ENCODE measurements around the gene TINAGL1.
"Not testable (repeated sequence)": the region's sequence is repeated elsewhere in the genome, so short reads cannot be mapped to it uniquely, and the experiment has no call there.

TINAGL1 gene

GRCh38 chr1:31583995-31584868 lies 7.9 kb downstream of the TINAGL1 start:
- DNase-seq (ENCODE audit: low read depth) = no peak

DNA sequence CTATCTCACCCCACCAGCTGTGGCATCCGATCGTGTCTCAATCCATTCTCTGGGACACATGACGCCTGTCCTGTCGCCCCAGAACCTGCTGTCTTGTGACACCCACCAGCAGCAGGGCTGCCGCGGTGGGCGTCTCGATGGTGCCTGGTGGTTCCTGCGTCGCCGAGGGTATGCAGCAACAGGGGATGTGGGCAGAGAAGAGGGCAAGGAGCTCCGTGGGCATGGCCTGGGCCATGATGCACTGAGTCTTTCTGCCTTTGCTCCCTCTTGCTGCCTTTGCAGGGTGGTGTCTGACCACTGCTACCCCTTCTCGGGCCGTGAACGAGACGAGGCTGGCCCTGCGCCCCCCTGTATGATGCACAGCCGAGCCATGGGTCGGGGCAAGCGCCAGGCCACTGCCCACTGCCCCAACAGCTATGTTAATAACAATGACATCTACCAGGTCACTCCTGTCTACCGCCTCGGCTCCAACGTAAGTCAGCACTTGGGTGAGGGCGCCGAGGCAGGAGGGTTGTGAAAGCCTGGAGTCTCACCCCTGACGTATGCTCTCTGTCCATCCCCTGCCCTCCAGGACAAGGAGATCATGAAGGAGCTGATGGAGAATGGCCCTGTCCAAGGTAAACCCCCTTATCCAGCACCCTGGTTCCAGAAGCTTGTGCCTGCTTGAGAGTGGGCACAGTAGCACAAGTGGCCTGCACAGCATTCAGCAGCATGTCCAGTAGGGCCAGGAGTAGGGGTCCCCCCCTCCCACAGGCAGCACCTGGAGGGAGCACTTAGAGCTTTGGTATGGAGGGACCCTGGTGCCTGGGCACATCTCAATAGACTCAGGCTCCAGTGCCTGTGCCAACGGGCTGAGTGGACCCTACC lies 8.8 kb downstream of the TINAGL1 start:
- no peak for DNase-seq (ENCODE audit: low read depth)

GRCh38 chr1:31585736-31586365 lies 9.5 kb downstream of the TINAGL1 start:
- DNase-seq (ENCODE audit: low read depth) = no peak

- DNase-seq (ENCODE audit: low read depth) = no peak
These were observed 10.3 kb downstream of the TINAGL1 start for GRCh38 chr1:31586376-31587327.

DNA sequence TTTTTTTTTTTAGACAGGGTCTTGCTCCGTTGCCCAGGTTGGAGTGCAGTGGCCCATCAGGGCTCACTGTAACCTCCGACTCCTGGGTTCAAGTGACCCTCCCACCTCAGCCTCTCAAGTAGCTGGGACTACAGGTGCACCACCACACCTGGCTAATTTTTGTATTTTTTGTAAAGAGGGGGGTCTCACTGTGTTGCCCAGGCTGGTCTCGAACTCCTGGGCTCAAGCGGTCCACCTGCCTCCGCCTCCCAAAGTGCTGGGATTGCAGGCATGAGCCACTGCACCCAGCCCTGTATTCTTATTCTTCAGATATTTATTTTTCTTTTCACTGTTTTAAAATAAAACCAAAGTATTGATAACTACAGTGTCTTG lies 11.0 kb downstream of the TINAGL1 start:
- not testable (repeated sequence) for DNase-seq (ENCODE audit: low read depth)

DNA sequence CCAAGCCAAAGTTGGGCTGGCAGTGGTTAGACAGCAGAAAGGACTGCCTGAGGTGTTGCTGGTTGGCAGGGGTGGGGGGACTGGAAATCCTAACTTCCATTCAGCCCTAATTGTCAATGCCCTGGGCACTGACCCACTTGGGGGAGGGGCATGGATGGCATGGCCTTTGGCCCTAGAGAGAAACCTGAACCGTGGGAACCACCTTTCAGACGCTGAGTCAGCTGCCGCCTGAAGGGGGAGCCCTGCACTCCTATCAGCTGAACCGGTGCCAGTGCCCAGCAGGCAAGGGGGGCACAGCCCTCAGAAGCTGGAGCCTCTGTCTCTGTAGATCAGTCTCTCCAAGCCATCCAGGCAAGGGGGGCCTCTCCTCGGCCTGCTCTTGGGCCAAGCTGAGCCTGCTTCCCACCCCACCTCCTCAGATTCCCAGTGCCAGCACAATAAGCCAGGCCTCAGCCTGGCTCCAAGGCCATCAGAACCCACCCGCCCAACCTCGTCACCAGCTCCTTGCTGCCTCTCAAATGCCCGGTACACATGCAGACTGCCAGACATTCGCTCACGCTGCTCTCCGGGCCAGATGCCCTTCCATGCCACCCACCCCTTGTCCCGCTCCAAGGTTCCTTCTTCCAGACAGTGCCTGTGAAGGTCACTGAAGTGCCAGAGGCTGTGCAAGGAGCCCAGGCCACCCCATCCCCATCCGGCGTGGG lies 11.6 kb downstream of the TINAGL1 start:
- no peak for DNase-seq (ENCODE audit: low read depth)

GRCh38 chr1:31588751-31589515 lies 12.6 kb downstream of the TINAGL1 start:
- DNase-seq (ENCODE audit: low read depth) = no peak

DNA sequence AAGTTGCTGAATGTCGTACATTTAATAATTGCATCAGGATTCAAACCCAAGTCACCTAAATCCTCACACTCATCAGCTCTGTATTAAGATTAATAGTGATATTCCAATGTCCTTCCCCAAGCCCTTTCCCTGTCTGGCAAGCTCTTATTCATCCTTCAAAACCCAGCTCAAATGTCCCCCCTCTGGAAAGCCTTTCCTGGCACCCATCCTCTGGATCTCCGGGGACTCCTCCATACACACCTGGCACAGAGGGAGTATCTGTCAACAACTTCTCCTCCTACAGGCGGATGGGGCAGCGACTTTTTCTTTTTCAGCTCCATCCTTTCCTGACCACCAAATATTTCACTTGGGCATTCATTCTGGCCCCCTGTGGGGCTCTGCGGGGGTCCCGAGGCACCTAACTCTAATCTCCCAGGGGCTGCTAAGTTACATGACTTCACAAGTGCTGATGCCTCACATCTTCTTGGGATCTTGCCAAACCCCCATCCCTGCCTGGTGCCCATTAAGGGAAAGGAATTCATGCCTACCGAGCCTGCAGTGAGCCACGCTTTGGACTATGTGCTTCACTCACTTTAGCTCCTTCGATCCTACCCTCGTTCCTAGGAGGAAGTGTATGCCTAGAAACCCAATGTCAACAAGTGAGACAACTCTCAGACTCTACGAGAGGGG lies 15.2 kb downstream of the TINAGL1 start:
- DNase-seq (ENCODE audit: low read depth) = no peak

GRCh38 chr1:31592132-31592531 lies 15.8 kb downstream of the TINAGL1 start:
- no peak for DNase-seq (ENCODE audit: low read depth)

DNA sequence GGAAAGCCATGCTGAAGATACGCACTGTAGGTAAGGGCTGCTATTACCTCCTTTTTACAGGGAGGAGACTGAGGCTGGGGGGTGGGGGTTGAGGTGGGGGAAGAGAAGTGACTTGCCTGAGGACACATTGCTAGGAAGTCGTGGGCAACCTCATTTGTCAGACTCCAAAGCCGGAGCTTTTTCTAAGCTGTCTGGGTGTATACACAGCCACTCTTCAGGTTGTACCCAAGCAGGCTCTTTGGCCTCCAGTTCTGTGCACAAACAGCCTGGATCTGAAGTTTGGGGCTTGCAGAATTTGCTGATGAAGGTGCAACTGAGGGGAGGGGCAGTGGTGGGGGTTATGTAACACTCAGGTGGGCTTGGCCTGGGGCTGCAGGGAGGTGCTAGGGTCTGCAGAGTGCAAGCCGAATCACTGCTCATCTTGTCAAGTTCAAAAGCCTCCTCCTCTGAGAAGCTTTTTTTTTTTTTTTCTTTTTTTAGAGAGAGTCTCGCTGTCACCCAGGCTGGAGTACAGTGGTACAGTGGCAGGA lies 16.9 kb downstream of the TINAGL1 start:
- DNase-seq (ENCODE audit: low read depth) = no peak

- peak; percentile 36 for DNase-seq (ENCODE audit: low read depth)
These were observed 17.7 kb downstream of the TINAGL1 start for GRCh38 chr1:31593770-31594632.

- DNase-seq (ENCODE audit: low read depth) = no peak
These were observed 19.8 kb downstream of the TINAGL1 start for GRCh38 chr1:31595836-31596736.

- no peak for DNase-seq (ENCODE audit: low read depth)
These were observed 20.4 kb downstream of the TINAGL1 start for GRCh38 chr1:31596737-31597097.

- DNase-seq (ENCODE audit: low read depth) = no peak
These were observed 22.7 kb downstream of the TINAGL1 start for GRCh38 chr1:31598980-31599379.

- no peak for DNase-seq (ENCODE audit: low read depth)
These were observed 24.3 kb downstream of the TINAGL1 start for GRCh38 chr1:31600641-31601040.

DNA sequence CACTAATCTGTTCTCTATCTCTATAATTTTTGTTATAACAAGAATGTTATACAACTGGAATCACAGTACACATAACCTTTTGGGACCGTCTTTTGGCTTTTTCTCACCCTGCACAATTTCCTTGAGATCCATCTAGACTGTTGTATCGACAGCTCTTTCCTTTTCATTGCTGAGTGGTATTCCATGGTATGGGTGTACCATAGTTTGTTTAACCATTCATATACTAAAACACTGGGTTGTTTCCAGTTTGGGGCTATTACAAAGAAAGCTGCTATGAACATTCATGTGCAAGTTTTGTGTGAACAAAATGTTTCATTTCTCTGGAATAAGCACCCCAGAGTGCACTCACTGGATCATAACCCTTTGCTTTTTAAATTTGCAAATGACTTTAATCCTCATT lies 25.8 kb downstream of the TINAGL1 start:
- no peak for DNase-seq (ENCODE audit: low read depth)

DNA sequence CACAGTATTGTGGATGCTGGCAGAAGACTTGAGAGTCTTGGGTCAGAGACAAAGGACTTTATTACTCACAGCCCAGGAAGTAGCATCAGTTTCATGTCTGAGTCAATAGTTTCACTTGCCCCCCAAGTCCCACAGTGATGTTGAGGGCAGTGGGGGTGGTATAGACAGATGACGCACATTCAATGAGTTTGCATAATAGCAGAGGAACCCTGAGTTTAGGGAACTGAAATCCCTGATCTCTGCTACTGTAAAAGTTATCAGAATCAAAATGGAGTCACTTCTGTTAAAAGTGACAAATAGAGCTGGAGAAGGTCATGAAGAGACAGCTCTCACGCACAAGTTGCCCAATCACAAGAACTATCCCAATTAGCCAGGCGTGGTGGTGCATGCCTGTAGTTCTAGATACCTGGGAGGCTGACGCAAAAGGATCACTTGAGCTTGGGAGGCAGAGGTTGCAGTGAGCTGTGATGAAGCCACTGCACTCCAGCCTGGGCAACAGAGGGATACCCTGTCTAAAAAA lies 29.7 kb downstream of the TINAGL1 start:
- no peak for DNase-seq (ENCODE audit: low read depth)

All from HS-5 (cell line).